HAP-1 (cell line): ENCODE measurements around the gene AGBL3.
"Not testable (repeated sequence)": the region's sequence is repeated elsewhere in the genome, so short reads cannot be mapped to it uniquely, and the experiment has no call there.

ENCODE experiments used
- DNase-seq, 2 experiments: peaks; one replicate each; pipeline ENCODE4 v3.0.0-alpha.2; 2016 to 2020; ENCODE audit warnings: low spot score in 2 of 2
- H3K27me3 ChIP-seq: fragments of 250-450 bp; sonication (Bioruptor Pico); 2 replicates; pipeline ENCODE4 v1.5.1; 2020; ENCODE audit warnings: low read depth, mild to moderate bottlenecking, moderate library complexity
- H3K36me3 ChIP-seq: fragments of 250-450 bp; sonication (Bioruptor Pico); replicated peaks from 2 replicates; pipeline ENCODE4 v1.5.1; 2020; ENCODE audit warnings: mild to moderate bottlenecking
- H3K4me1 ChIP-seq: fragments of 250-450 bp; sonication (Bioruptor Pico); 2 replicates; pipeline ENCODE4 v1.5.1; 2020; ENCODE audit warnings: mild to moderate bottlenecking
- H3K4me3 ChIP-seq: fragments of 250-450 bp; sonication (Bioruptor Pico); 2 replicates; pipeline ENCODE4 v1.5.1; 2020; ENCODE audit warnings: mild to moderate bottlenecking, moderate library complexity
- H3K9me3 ChIP-seq: fragments of 250-450 bp; sonication (Bioruptor Pico); 2 replicates; pipeline ENCODE4 v1.5.1; 2020; ENCODE audit warnings: mild to moderate bottlenecking, moderate library complexity
- in situ Hi-C: fragments of 300-500 bp; cut with MboI; formaldehyde crosslinking; loops from 3 replicates; pipeline ENCODE4 v1.14.3; 2020; ENCODE audit warnings: low sequenced_read_pairs, inconsistent platforms, mixed read lengths

AGBL3 gene

DNA sequence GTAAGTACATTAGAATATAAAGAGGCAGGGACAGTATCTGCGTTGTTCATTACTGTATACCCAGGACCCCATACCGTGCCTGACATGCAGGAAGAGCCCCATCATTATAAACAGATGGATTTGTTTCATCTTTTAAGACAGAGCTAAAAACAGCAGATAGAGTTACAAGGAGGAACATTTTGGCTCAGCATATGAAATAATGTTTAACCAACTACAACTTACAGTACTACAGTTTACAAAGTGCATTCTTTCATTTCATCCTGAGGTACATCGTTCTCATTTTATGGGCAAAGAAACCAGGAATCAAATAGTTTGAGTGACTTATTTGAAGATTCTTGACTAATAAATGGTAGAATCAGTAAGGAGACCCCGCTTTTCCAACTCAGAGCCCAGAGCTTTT is 38.1 kb upstream of the AGBL3 start:
- Histone ChIP-seq H3K27me3 (no peaks in the 10 kb centered on the region), H3K4me1 (no peaks in the 10 kb centered on the region), H3K9me3 (no peaks in the 10 kb centered on the region), H3K4me3 (no peak overlapping the region), H3K36me3 (peaks cover 28% of the 10 kb centered on the region)
- no peak for DNase-seq
- in situ Hi-C loops: no loop called here

DNA sequence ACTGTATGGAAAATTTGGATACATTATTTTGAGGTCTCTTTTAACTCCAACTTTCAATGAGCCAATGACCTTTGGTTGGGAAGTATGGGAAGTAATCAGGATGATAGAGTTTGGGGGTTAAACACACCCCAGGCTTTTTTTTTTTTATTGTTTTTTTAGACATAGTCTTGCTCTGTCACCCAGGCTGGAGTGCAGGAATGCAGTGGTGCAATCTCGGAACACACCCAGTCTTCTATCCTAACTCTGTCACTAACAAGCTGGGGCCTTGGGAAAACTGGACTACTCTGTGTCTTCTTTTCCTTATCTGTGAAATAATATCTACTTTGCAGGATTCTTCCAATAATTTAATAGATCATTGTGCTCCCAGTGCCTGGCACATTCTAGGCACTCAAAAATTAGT is 37.6 kb upstream of the AGBL3 start:
- in situ Hi-C loops: no loop called here

DNA sequence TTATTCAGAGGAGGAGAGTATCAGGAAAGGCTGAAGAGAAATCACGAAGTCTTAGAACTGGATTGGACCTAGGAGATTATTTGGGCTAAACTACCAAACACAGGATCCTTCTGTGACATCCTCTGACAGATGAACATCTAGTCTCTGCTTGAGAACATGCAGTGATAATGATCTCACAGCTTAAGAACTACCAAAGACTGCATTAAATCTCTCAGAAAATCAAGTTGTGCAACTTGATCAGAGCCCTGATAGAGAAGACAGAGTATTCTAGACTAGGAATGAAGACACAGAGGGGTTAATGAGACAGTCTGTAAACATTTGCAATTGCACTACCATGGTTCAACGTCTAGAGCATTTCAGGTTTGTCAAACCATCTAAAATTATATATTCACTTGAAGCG is 37.1 kb upstream of the AGBL3 start:
- H3K4me3 ChIP-seq: no peak overlapping the region
- no peak for DNase-seq
- H3K9me3 ChIP-seq: no peaks in the 10 kb centered on the region
- in situ Hi-C loops: no loop called here
- no peaks in the 10 kb centered on the region for H3K4me1 ChIP-seq
- H3K27me3 ChIP-seq: no peaks in the 10 kb centered on the region
- H3K36me3 ChIP-seq: peaks cover 28% of the 10 kb centered on the region

More for the DNA sequence above, 37.6 kb upstream of the AGBL3 start:
- Histone ChIP-seq H3K9me3 (no peaks in the 10 kb centered on the region), H3K36me3 (peaks cover 28% of the 10 kb centered on the region), H3K4me3 (no peak overlapping the region), H3K27me3 (no peaks in the 10 kb centered on the region), H3K4me1 (no peaks in the 10 kb centered on the region)
- DNase-seq: no peak

DNA sequence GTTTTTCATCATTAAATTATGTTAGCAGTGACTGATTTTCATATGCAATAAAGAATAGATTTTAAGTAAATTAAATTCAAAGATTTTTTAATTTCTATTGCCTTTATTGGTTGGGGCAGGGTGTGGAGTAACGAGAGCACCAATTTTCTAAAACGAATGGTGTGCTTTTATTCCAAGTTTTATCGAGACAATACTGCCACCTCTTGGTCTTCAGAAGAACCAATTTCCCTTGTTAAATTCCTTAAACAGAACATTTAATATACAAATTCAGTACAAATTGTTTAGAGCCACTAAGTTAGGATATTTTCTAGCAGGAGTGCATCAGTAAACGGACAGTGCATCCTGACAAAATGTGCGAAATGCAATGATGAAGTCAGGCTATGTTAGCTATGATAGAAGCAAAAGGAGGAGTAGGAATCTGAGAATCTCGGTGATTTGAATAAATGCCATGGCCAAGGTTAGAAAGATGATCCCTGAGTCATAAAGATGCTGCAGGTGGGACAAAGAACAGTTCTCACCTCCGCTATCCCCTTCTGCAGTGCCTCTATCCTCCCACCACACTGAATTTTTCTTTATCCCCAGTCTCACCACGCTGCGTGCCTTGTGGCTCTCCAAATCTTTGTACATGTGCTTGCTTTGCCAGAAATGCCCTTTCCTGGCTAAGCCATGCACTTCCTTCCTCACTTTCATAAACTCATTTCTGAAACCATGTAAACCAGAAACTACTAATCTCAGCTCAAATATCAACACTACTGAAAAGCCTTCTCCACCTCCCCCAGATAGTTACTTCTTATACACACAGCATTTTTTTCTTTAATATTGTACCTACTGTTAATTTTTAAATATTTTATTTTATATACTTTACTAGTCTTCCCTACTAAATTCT is 31.9 kb upstream of the AGBL3 start:
- peaks cover 39% of the 10 kb centered on the region for H3K36me3 ChIP-seq
- no peaks in the 10 kb centered on the region for H3K27me3 ChIP-seq
- H3K4me1 ChIP-seq: no peaks in the 10 kb centered on the region
- peak in 1 of 2 experiments; percentile 68 for DNase-seq
- no peaks in the 10 kb centered on the region for H3K9me3 ChIP-seq
- H3K4me3 ChIP-seq: no peak overlapping the region
- in situ Hi-C loops: loop anchor here (10.0 to 25.0 kb wide), 2 partner anchors 270 to 517 kb away; no protein-coding TSS in a partner anchor

DNA sequence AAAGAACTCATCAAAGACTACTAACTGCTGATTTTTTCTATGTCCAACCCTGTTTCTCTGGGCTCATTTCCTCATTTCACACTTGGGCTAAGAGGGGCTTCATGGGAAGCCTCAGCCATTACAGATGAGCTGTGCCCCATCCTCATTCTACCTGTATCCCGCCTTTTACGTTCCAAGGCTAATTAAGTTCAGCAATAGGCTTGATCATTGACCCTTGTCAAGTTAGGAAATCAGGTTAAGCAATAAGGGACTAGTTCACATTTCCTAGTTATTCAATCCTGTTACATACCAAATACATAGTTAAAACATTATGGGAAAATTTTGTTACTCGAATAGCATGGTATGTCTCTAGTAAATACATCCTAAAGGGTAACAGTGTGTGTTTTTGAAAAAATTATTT is 29.3 kb upstream of the AGBL3 start:
- H3K4me3 ChIP-seq: no peak overlapping the region
- no peaks in the 10 kb centered on the region for H3K9me3 ChIP-seq
- H3K4me1 ChIP-seq: no peaks in the 10 kb centered on the region
- H3K27me3 ChIP-seq: no peaks in the 10 kb centered on the region
- no peak for DNase-seq
- peaks cover 44% of the 10 kb centered on the region for H3K36me3 ChIP-seq
- in situ Hi-C loops: loop anchor here (10.0 to 25.0 kb wide), 2 partner anchors 272 to 520 kb away; no protein-coding TSS in a partner anchor

DNA sequence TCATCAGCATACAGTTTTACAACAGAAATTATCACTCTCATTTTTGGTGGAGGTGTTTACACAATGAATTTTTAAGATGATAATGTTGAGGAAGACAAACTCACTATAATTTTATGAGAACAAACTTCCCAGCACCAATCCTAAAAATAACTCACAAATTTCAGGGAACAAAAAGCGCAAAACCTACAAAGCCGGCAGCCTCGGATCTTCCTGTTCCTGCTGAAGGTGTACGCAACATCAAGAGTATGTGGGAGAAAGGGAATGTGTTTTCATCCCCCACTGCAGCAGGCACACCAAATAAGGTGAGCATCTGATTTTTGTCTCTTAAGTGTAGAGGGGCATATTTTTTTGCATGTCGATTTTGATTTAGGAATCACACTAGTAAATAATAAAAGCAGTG is 26.5 kb upstream of the AGBL3 start:
- in situ Hi-C loops: loop anchor here (10.0 to 25.0 kb wide), 2 partner anchors 275 to 523 kb away; no protein-coding TSS in a partner anchor
- Histone ChIP-seq H3K27me3 (no peaks in the 10 kb centered on the region), H3K36me3 (peaks cover 39% of the 10 kb centered on the region)

DNA sequence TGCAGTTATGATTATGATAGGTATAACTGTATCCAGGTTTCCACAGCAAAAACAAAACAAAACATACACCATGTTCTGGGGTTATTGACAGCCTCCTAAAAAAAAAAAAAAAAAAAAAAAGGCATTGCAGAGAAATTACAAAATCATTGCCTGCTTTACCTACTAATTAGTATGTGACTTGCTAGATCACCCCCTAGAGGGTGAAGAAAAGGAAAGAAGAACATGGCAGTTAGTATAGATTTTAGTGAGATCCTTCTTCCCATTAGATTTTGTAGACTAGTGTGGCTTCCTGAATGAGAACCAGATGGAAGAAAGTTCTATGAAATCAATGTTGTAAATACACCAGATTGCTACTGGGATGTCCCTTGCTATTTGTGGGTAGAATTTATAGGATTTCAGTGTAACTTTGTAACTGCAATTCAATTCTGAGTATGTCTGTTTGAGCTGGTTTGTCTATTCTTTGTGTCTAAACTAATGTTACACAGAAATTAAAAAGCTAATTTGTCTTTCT is 24.0 kb upstream of the AGBL3 start:
- H3K4me1 ChIP-seq: peaks cover 15% of the 10 kb centered on the region
- no peaks in the 10 kb centered on the region for H3K9me3 ChIP-seq
- peaks cover 39% of the 10 kb centered on the region for H3K36me3 ChIP-seq
- H3K27me3 ChIP-seq: no peaks in the 10 kb centered on the region
- DNase-seq: no peak
- in situ Hi-C loops: loop anchor here (25.0 kb wide), 1 partner anchor 525 kb away; no protein-coding TSS in a partner anchor
- H3K4me3 ChIP-seq: no peak overlapping the region

More for the DNA sequence above, 26.5 kb upstream of the AGBL3 start:
- Histone ChIP-seq H3K4me1 (no peaks in the 10 kb centered on the region), H3K9me3 (no peaks in the 10 kb centered on the region), H3K4me3 (no peak overlapping the region)
- no peak for DNase-seq

DNA sequence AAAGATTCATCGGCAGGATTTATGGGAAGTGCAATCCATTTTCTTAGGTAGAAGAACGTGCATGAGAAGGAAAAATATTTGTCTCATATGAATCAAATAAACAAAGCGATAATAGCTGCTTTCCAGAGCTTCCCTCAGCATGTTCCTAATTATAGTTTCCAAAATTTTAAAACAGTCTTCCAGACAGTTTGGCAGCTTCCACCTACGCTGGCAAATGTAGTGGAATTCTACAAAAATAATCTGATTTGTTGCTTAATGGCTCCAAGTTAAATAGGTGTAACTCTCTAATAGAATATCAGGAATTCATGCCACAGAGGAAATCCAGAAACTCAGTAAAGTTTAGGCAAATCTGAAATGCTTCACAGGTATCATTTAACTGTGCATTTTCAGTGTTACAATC is 23.3 kb upstream of the AGBL3 start:
- peaks cover 15% of the 10 kb centered on the region for H3K4me1 ChIP-seq
- H3K27me3 ChIP-seq: no peaks in the 10 kb centered on the region
- in situ Hi-C loops: loop anchor here (25.0 kb wide), 1 partner anchor 526 kb away; no protein-coding TSS in a partner anchor
- DNase-seq: no peak
- H3K36me3 ChIP-seq: peaks cover 35% of the 10 kb centered on the region
- no peaks in the 10 kb centered on the region for H3K9me3 ChIP-seq
- H3K4me3 ChIP-seq: no peak overlapping the region

DNA sequence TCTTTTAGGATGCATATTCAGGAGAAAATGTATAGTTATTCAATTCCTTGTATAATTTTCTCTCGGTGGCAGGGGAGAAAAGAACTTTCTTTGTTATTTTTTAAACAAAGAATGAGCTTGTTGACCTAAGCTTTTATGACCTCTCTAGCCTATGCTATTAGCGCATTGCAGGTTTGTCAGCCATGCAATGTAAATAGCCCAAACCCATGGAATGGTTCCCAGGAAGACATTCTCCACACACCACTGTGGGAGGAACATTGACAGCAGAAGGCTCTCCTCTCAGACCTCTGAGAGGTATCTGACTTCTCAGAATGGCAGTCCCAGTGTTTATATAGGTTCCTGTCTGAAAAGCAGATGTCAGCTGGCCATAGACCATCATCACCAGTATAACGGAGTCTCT is 19.6 kb upstream of the AGBL3 start:
- Histone ChIP-seq H3K36me3 (peaks cover 13% of the 10 kb centered on the region), H3K4me3 (no peak overlapping the region), H3K9me3 (no peaks in the 10 kb centered on the region), H3K4me1 (peaks cover 15% of the 10 kb centered on the region), H3K27me3 (no peaks in the 10 kb centered on the region)
- peak; percentile 59 to 82 for DNase-seq
- in situ Hi-C loops: loop anchor here (25.0 kb wide), 1 partner anchor 529 kb away; no protein-coding TSS in a partner anchor

DNA sequence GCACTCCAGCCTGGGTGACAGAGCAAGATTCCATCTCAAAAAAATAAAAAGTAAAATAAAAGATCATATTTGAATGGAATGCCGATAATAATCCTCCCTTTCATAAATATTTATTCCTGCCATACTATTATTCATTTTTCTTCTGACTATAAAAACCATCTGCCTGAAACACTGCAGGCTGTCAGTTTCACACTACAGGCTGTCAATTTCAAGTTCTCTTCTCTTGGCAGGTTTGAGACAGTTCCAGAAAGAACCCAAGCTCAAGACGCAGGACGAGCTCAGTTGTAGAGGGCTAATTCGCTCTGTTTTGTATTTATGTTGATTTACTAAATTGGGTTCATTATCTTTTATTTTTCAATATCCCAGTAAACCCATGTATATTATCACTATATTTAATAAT is 18.2 kb upstream of the AGBL3 start:
- no peak overlapping the region for H3K4me3 ChIP-seq
- peaks cover 7% of the 10 kb centered on the region for H3K36me3 ChIP-seq
- no peaks in the 10 kb centered on the region for H3K27me3 ChIP-seq
- peaks cover 15% of the 10 kb centered on the region for H3K4me1 ChIP-seq
- H3K9me3 ChIP-seq: no peaks in the 10 kb centered on the region
- in situ Hi-C loops: loop anchor here (25.0 kb wide), 1 partner anchor 531 kb away; no protein-coding TSS in a partner anchor
- DNase-seq: no peak

DNA sequence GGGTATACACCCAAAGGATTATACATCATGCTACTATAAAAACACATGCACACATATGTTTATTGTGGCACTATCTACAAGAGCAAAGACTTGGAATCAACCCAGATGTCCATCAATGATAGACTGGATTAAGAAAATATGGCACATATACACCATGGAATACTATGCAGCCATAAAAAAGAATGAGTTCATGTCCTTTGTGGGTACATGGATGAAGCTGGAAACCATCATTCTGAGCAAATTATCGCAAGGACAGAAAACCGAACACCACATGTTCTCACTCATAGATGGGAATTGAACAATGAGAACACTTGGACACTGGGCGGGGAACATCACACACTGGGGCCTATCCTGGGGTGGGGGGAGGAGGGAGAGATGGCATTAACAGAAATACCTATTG is 4.7 kb upstream of the AGBL3 start:
- H3K9me3 ChIP-seq, H3K36me3 ChIP-seq, DNase-seq, H3K27me3 ChIP-seq, H3K4me1 ChIP-seq, H3K4me3 ChIP-seq: not testable (repeated sequence)
- in situ Hi-C loops: loop anchor here (25.0 kb wide), 1 partner anchor 181 kb away; the partner anchor contains the start of gene CYREN

DNA sequence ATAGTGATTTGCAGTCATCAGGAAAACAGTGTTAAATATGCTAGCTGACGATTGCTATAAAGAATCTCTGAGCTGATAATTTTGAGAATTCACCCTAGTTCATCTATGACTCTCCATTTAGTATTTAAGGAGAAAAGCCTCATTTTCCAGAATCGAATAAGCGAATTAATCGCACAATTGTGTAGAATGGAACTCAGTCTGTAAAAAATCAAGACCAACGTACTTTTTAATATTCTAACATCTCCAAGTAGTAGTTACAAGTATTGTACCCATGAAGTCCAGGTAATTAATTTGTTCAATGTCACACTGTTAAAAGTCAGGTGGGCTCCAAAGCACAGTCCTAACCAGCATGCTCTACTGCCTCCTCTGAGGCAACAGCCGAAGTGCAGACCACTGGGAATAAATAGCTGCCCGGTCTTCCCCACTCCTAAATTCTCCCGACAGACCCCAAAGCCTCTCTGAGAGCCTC is 380 bp upstream of the AGBL3 start:
- Histone ChIP-seq H3K4me1 (peaks cover 28% of the 10 kb centered on the region), H3K27me3 (no peaks in the 10 kb centered on the region), H3K4me3 (peak overlapping the region; percentile 73), H3K9me3 (no peaks in the 10 kb centered on the region), H3K36me3 (no peaks in the 10 kb centered on the region)
- in situ Hi-C loops: loop anchor here (25.0 kb wide), 1 partner anchor 176 kb away; the partner anchor contains the start of gene CYREN
- DNase-seq: no peak

DNA sequence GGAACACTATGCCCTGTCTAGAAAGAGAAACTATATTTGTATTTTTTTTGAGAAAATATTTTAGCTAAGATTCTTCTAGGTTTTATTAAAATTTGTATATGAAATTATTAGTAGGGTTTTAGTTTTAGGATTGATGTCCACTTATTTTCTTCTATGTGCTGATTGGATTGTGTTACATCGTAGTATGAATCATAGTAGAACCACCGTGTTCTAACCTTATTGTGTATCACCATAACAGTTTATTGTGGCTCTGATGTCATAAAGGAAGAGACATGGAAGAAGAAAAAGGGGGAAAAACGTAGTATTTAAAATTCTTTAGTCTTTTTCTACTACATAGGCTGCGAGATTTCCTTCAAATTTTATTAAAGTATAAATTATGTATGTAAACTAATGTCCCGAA is 1.9 kb downstream of the AGBL3 start:
- Histone ChIP-seq H3K36me3 (0 out of 2 replicates have a peak, but pooled peaks cover 5% of the 10 kb centered on the region), H3K4me3 (peak overlapping the region; percentile 73), H3K9me3 (no peaks in the 10 kb centered on the region), H3K27me3 (no peaks in the 10 kb centered on the region), H3K4me1 (peaks cover 39% of the 10 kb centered on the region)
- DNase-seq: peak in 1 of 2 experiments; percentile 8
- in situ Hi-C loops: loop anchor here (25.0 kb wide), 1 partner anchor 174 kb away; the partner anchor contains the start of gene CYREN
